Upper lobe of left lung (tissue), 4 donors: ENCODE measurements around the gene PHF21B.

Experiments
- CTCF ChIP-seq, 6 experiments: fragments of 450-650 bp in 4 of 6; fragments of 200-600 bp in 2 of 6; sonication (generic) in 2 of 6; IDR thresholded peaks; one replicate each; pipeline ENCODE4 v1.5.1; 2016 to 2019; ENCODE audit warnings: antibody characterized with exemption in 6 of 6
- EP300 ChIP-seq, 4 donors: sonication (generic); formaldehyde crosslinking; IDR thresholded peaks; one replicate each; pipeline ENCODE4 v1.5.1; 2017; ENCODE audit warnings: antibody characterized with exemption in 4 of 4, control low read depth in 2 of 4
- POLR2A ChIP-seq, 4 donors: fragments of 450-650 bp; IDR thresholded peaks; one replicate each; pipeline ENCODE4 v1.5.1; 2016 to 2017; ENCODE audit warnings: antibody characterized with exemption in 4 of 4, mild to moderate bottlenecking in 2 of 4
- POLR2AphosphoS5 ChIP-seq, 2 donors: sonication (generic); formaldehyde crosslinking; IDR thresholded peaks; one replicate each; pipeline ENCODE4 v1.5.1; 2017; ENCODE audit warnings: antibody characterized with exemption in 2 of 2

- TF ChIP-seq POLR2AphosphoS5 (IDR thresholded peaks at IDR 0.05) (no peak), CTCF (IDR thresholded peaks at IDR 0.05) (no peak), POLR2A (IDR thresholded peaks at IDR 0.05) (no peak), EP300 (IDR thresholded peaks at IDR 0.05) (no peak)
Measured at GRCh38 chr22:44878483-44879300, 131.1 kb downstream of the PHF21B start.
